Peyer's patch (tissue), 4 donors: ENCODE data around the gene XPR1.
A peak's percentile ranks its signal among the peaks of the same experiment; 100 is the strongest.

Experiments
- POLR2A ChIP-seq, 2 donors: fragments of 450-650 bp; IDR thresholded peaks; one replicate each; pipeline ENCODE4 v1.5.1; 2017; ENCODE audit warnings: antibody characterized with exemption in 2 of 2, mild to moderate bottlenecking in 2 of 2, moderate library complexity in 2 of 2
- TF ChIP-seq, protein P1 (sequence below), 6 experiments: fragments of 450-650 bp in 4 of 6; fragments of 200-600 bp in 2 of 6; sonication (generic) in 1 of 6; IDR thresholded peaks; one replicate each; pipeline ENCODE4 v1.5.1; 2017 to 2019; ENCODE audit warnings: antibody characterized with exemption in 6 of 6, mild to moderate bottlenecking in 3 of 6, moderate library complexity in 1 of 6

- peak in 1 of 2 donors; percentile 10 for TF ChIP-seq POLR2A (IDR thresholded peaks at IDR 0.05)
- TF ChIP-seq, protein P1, sequence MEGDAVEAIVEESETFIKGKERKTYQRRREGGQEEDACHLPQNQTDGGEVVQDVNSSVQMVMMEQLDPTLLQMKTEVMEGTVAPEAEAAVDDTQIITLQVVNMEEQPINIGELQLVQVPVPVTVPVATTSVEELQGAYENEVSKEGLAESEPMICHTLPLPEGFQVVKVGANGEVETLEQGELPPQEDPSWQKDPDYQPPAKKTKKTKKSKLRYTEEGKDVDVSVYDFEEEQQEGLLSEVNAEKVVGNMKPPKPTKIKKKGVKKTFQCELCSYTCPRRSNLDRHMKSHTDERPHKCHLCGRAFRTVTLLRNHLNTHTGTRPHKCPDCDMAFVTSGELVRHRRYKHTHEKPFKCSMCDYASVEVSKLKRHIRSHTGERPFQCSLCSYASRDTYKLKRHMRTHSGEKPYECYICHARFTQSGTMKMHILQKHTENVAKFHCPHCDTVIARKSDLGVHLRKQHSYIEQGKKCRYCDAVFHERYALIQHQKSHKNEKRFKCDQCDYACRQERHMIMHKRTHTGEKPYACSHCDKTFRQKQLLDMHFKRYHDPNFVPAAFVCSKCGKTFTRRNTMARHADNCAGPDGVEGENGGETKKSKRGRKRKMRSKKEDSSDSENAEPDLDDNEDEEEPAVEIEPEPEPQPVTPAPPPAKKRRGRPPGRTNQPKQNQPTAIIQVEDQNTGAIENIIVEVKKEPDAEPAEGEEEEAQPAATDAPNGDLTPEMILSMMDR (IDR thresholded peaks at IDR 0.05) = no peak
Observed at GRCh38 chr1:180598333-180598974, 33.4 kb upstream of the XPR1 start.
